Stimulated activated CD8-positive, alpha-beta memory T cell treated with anti-CD3 and anti-CD28 coated beads, Interleukin-15, amount 100 ng/mL, for 48 hours (primary cell): Measurements from ENCODE around the gene EGLN1.

Experiments used
- DNase-seq, 2 donors: peaks; one replicate each; pipeline ENCODE4 v3.0.0-alpha.2; 2020; ENCODE audit warnings: low read depth in 2 of 2

Gene EGLN1

DNA sequence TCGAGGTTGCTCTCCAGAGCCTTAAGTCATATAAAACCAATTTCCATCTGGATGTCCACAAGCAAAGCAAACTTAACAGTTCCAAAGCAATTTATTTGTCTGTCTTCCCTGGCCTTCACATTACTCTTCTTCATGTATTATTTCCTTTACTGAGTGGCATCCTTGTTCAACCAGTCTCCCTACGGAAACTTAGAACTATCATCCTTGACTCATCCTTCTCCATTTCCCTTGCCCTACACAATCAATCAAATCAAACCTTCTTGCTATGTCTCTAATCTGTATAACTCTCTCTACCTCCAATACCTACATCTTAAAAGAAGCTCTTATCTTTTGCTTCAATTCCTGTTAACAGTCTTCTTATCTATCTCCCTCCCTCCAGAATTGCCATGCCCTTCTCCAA, 25.4 kb downstream of the EGLN1 start:
- DNase-seq, result no peak

DNA sequence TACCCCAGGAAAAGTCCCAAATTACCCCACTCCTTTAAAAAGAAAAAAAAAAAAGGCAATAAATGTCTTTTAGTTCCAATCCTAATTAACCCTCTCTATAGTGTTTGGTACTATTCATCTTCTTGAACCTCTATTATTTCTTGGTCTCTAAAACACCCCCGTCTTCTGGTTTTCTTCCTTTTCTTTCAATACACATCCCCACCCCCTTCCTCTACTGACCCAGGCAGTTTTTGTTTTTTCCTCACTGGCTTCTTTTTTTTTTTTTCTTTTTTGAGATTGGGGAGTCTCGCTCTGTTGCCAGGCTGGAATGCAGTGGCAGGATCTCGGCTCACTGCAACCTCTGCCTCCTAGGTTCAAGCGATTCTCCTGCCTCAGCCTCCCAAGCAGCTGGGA, 26.1 kb downstream of the EGLN1 start:
- DNase-seq, result no peak

GRCh38 chr1:231395076-231395997, 26.8 kb downstream of the EGLN1 start:
- no peak for DNase-seq

- no peak for DNase-seq
Observed at GRCh38 chr1:231393668-231394067, 28.4 kb downstream of the EGLN1 start.

DNA sequence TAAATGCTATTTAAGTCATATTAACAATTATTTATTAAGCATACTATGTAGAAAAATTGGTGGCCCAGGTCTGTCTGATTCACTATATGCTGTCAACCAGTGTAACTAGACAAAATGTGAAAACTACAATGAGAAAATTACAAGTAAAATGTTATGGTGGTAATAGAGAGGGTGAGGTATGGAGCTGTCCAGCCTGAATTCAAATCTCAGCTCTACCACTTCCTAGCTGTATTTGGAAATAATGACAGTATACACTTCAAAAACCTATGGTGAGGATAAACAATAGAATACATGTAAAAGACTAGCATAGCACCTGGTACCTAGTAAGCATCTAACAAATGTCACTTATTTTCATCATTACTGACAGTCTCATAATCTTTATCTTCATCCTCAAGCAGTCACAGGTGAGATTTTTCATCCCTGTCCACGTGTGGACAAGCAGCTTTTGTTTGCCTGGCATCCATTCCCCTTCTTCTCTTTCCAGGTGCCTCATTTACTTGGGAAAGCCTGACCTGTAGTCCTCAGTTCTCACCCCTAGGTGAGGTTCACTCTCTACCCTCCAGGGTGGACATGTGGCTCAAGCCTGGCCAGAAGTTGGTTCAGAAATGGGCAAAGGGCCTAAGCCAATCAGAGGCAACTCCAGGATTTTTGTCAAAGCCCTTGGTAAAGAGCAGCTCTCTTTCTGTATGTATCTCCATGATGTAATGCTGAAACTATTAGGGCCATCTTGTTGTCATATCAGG, 29.5 kb downstream of the EGLN1 start:
- DNase-seq, result no peak

DNA sequence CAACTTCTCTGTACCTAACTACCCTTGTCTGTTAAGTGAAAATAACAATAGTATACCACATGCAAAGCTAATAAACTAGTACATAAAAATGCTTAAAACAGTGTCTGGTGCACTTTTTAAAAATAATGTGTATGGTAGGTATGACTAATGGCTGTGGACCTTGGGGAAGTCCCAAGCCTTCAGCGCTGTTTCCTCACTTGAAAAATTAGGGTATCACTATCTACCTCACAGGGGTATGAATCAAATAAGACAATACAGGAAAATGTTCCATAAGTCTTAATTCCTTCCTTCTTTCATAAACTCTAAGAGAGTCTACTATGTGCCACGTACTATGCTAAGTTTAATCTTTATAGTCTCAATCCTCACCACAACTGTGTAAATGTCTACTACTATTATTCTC, 32.0 kb downstream of the EGLN1 start:
- no peak for DNase-seq

GRCh38 chr1:231387770-231388669, 34.1 kb downstream of the EGLN1 start:
- no peak for DNase-seq

DNA sequence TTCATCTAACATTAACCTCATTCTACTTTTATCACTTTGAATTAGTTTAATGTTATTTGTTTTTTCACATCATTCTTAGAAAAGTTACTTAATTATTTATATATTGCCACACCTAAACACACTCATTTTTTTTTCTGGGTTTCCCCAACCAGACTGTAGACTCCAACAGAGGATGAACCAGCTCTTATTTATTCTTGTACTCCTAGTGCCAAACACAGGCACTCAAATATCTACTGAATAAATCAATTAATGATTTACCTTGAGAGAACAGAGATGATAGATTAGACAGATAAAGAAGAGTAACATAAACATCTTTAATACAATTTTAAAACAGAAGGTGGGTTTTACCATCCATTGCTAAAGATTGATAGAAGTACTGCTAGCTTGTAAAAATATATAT, 35.6 kb downstream of the EGLN1 start:
- no peak for DNase-seq

GRCh38 chr1:231385416-231385748, 36.7 kb downstream of the EGLN1 start:
- DNase-seq, result no peak

DNA sequence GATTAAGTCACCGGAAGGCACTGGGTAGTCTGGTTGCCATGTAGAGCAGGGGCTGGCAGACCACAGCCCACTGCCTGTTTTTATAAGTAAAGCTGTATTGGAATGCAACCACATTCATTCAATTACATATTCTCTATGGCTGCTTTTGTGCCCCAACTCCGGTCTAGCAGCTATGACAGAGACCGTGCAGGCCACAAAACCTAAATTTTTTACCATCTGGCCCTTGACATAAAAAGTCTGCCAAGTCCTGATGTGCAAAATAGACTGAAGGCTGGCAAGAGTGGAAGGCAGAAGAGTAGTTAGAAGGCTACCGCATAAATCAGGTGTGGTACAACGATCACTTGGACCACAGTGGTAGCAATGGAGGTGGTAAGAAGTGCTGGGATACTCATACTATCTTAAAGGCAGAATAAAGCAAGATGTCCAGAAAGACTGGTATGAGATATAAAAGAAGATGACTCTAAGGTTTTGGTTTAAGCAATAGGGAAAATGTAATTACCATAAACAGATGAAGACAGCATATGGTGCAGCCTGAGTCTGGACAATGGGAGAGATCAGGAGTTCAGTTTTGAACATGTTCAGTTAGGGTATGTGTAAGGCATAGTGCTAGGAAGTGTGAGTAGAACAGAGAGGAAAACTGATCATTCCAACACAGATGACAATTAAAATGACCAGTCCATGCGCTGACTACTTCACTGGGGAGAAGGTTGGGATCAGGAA, 37.2 kb downstream of the EGLN1 start:
- DNase-seq, result no peak

GRCh38 chr1:231383159-231383860, 38.8 kb downstream of the EGLN1 start:
- DNase-seq, result no peak

DNA sequence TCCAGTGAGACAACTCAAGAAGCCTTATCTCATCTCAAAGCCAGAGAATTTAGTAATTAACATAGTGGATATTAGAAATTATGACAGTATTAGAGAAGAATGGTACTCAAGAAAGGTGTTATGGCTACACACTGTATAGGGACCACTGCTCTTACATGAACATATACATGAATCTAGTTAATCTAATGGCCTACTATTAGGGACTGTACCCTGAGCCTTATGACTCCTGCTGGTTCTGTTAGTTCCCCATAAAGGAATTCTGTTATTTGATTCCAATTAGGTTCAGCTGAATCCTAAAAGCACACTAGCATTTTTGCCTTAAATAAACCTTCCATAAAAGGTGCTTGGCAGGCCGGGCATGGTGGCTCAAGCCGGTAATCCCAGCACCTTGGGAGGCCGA, 39.7 kb downstream of the EGLN1 start:
- DNase-seq, result no peak

DNA sequence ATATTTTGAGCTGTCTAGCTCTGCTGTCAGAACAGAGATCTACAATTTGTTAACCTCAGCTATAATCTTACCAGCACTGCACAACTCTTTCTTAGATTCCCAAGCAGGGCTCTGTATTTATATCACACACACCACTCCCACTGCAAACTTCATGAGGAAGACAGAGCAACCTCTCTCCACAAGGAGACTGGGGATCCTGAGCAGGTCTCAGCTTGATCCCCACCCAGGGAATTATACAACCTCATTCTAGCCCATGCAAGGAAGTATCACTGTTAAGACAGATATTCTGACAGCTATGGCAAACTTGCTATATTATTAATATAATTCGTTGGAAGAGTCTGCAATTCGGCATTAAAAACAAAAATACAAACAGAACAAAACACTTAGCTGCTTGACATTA, 40.4 kb downstream of the EGLN1 start:
- no peak for DNase-seq

- no peak for DNase-seq
Observed at GRCh38 chr1:231376875-231377549, 45.1 kb downstream of the EGLN1 start.

DNA sequence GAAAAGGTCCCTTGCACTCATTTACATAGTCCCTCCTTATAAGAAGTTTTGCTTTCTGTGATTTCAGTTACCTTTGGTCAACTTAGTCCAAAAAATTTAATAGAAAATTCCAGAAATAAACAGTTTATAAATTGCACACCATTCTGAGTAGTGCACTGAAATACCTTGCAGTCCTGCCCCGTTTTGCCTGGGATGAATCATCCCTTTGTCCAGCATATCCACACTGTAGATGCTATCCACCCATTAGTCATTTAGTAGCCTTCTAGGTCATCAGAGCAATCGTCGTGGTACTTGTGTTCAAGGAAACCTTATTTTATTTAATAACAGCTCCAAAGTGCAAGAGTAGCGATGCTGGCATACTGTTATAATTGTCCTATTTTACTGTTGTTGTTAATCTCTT, 46.0 kb downstream of the EGLN1 start:
- no peak for DNase-seq

DNA sequence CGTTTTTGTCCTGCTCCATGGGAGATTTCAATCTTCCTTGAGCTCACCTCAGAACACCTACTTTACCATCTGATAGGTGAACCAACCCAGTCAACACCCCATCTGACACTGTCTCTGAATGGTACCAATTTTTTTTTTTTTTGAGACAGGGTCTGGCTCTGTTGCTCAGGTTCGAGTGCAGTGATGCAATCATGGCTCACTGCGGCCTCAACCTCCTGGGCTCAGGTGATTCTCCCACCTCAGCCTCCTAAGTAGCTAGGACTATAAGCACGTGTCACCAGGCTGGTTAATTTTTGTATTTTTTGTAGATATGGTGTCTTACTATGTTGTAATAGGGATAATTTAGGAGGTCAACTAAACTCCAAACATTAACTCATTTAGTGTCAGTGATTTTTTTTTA, 47.7 kb downstream of the EGLN1 start:
- DNase-seq, result no peak

DNA sequence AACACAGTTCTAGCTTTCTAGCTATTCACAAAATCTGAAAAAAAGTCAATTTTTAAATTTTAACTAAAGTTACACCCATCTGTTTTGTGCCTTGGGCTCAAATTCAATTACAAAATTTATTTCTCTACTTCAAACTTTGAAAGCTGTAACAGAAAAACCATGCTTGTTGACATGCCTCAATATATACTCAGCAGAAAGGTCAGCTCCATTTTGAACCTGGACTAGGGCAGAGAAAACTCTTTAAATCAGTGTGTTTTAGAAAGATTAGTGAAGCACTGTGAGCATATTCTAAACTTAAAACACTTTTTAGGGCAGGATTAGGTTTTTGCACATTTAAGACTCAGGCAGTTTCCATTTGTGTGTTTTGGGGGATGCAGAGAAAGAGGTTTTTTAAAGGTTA, 49.6 kb downstream of the EGLN1 start:
- no peak for DNase-seq

DNA sequence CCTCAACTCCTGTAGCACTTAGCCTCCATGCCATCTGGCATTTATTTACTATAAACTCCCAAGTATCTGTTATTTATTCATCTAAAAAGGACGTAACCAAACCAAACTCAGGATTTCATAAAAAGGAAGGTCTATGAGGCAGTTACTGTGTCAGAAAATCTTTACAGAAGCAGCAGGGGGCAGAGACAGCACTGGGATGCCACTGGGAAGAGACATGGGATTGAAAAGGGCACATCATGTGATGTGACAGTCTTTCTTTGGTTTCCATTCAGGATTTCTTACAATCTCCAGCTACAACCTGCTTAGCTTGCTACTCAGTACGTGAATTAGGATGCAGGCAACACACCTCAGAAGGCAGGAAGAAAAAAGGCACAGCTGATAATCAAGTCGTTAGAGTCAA, 52.8 kb downstream of the EGLN1 start:
- DNase-seq, result no peak

DNA sequence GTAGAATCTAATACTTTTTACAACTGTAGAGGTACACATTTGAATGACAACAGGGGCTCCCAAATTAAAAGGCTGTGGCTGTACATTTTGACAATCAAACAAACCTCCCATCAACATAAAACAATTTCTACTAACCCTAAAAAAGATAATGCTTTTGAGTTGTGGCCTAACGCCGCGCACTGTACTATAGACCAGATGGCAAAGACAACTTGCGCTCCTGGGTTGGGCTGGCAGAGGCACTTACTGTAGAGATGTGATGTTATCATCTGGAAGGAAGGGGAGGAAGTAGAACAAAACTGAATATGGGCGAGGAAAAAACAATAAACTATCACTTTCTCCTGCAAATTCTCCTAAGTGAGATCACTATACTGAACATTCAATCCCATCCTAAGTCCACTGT, 57.9 kb downstream of the EGLN1 start:
- no peak for DNase-seq

GRCh38 chr1:231363624-231364023, 58.5 kb downstream of the EGLN1 start:
- no peak for DNase-seq
